LHCN-M2 (cell line): ENCODE results near the gene TBC1D22A. TPM values are rescaled to one million over a fixed set of nuclear protein-coding genes. Genes with fewer than 3 reads are reported as not detected.
A peak's percentile ranks its signal among the peaks of the same experiment; 100 is the strongest.

Experiments
- DNase-seq: peaks from one replicate; pipeline ENCODE4 v3.0.0-alpha.2; 2012; ENCODE audit warnings: low read depth
- total RNA-seq: library from RNA; depleted of rRNA; stranded (reverse); fragments of >200 nt; gene quantifications from 2 replicates; pipeline ENCODE4 v1.2.3, GENCODE V29; 2014

The TBC1D22A gene
- total RNA-seq, 1 experiment from 2014 or later, result 13.1 TPM

- no peak for DNase-seq
These were observed 229.2 kb downstream of the TBC1D22A start for GRCh38 chr22:46991666-46992065.

- DNase-seq, result no peak
These were observed 229.8 kb downstream of the TBC1D22A start for GRCh38 chr22:46992121-46992731.

GRCh38 chr22:46993633-46994032, 231.2 kb downstream of the TBC1D22A start:
- DNase-seq, result no peak

- no peak for DNase-seq
These were observed 231.8 kb downstream of the TBC1D22A start for GRCh38 chr22:46994265-46994664.

- DNase-seq, result no peak
These were observed 232.5 kb downstream of the TBC1D22A start for GRCh38 chr22:46994983-46995382.

DNA sequence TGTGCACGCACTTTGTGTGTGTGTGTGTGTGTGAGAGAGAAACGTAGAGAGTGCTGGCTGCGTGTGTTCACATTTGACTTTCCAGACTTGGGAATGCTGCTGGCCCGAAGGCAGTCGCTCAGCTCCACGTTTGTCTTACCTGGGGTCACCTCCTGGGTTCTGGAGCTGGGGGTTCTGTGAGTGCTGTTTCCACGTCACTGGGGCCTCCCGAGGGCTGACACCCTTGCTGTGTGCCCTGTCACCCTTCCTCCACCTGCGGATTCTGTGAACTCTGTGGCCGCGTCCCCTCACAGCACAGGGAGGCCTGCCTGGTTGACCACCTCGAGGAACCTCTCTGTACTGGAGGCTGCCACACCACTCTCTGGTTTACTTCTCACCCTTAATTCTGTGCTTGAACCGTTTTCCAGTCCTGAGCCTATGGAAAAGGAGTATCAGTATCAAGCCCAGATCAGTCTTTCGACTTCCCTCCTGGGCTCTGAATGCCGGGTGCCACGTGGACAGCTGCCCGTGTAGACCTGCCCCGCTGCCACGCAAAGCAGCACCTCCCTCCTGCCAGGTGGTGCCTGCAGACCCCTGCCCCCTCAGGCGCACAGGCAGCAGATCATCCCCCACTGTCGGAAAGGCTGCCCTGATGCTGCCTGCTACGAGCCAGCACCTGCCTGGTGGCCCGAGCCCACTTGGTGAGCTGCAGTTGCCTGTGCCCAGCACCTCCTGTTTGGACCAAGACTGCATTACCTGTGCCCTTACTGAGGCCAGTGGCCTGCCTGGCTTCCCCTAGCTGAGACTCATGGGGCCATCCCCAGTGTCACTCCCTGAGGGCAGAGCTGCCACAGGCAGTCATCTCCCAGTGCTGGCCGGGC, 233.3 kb downstream of the TBC1D22A start:
- DNase-seq, result no peak

GRCh38 chr22:46996595-46997310, 234.3 kb downstream of the TBC1D22A start:
- no peak for DNase-seq

DNA sequence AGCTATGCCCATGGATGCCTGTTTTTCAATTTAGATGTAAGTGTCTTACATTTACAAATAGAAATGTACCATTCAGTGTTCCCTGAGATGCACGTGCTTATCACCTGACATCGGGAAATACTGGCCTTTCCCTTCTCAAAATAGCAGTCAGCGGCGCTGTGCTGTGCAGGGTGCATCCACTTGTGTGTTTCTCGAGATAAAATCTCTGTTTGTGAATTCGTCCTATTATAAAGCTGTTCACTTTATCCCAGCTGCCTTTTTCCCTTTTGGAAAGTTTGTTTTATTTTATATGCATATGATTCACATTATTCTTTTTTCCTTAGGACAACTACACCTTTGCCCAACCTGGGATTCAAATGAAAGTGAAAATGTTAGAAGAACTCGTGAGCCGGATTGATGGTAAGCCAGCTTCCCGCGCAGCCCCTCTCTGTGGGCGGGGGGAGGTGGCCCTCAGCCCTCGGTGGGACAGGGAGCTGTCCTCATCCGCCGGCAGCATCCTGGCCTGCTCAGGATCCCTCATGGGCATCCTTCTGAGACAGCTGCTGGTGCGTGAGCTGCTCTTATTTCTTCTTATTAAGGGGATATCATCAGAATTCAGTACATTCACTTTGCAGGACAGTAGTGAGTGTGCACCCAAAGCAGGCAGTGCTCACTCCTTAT, 235.0 kb downstream of the TBC1D22A start:
- DNase-seq, result no peak

DNA sequence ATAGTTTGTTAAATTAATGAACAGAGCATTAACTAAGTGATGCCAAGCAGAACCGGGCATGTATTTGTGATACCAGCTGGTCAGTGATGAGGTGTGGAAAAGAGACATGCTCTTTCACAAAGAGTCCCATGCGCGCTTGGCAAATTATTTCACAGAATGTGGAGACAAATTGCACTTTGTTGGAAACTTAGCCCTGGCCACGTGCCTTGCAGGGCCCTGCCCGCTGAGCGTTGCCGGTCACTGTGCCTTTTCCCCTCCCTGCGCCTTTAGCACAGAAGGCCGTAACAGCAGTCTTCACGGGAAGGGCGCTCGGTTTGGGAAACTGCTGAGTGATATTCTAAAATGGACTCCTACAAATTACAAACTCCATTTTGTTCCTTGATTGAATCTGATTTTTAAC, 235.9 kb downstream of the TBC1D22A start:
- no peak for DNase-seq

DNA sequence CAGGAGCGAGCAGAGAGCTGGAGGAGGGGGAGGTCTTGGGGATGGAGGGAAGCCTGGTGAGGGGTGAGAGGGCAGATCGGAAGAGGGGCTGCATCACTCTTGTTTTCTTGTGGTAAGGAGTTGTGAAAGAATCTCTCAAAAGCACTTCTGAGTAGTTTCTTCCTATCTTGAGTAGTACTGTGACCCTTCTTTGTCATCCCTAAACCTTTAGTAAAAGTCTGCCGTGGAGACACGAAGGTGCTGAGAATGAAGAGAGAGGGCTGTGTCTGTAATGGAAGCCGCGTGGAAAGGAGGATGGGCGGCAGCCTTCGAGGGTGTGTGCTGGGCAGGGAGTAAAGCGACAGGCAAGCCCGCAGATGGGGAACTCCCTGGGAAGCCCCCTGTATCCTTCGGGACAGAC, 237.8 kb downstream of the TBC1D22A start:
- DNase-seq, result no peak

- DNase-seq, result peak; percentile 83
These were observed 238.4 kb downstream of the TBC1D22A start for GRCh38 chr22:47000888-47001287.

GRCh38 chr22:47001288-47001687, 238.8 kb downstream of the TBC1D22A start:
- DNase-seq, result peak; percentile 78

DNA sequence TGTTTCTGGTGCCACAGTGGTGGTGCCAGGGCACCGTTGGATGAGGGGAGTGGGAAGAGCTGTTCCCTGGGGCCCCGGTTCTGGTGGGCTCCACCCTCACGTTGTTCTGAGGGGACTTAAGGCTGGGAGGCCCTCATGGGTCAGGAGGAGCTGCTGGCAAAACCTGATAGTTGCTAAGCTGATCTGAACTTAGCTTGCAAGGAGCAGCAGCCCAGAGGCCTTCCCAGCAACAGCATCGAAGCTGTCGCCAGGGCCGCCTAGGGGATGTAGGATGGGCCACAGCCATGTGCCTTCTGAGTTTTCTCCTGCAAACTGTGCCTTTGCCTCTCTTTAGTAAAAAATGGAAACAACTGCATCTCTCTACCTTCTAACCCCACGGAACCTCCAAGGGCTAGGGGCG, 240.2 kb downstream of the TBC1D22A start:
- no peak for DNase-seq

DNA sequence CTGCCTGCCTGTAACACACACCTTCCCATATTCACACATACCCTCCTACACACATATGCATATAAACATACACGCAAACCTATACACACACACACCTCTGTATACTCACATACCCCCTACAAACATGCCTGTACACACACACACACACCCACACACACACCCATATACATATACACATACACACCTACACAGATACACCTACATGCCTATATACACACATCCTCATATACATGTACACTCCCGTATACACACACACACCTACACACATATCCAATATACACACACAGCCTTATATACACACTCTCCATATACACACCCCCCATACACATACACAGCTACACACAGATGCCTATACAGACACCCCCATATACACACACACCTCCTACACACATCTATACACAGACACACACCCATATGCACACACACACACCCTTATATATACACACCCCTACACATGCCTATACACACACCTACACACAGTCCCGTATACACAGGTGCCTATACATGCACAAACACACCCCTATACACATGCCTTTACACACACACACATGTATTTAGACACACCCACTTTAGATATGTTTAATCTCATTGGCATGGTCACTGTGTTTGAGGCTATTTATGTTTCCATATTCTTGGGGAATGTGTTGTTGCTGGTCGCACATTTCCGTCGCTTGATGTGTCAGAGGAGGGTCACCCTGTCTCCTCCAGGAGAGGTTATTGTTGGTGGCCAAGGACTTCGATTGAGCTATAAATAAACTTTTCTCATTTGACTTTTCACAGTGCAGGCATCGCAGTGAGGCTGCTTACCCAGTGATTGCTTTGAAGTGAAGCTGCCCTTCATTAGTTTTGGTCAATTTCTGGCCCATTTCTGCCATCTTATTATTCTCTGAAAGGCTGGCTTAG, 243.3 kb downstream of the TBC1D22A start:
- no peak for DNase-seq

DNA sequence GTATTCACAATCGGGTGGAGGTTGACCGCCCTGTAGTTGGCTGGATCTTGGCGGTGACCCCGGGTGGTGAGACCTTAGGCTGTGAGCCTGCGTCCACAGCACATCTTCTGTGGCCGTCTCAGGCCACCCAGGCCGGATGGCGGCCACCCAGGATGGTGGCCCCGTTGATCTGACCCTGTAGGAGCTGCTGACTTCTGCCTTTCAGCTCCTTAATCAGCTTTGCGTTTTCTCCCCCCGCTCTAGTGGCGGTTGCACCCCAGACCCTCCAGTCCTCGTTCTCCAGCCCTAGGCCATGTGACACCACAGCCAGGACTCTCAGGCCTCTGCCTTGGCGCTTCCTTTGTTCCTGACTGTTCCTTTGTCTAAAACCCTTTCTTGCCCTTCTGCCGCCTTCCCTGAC, 244.0 kb downstream of the TBC1D22A start:
- DNase-seq, result no peak

- no peak for DNase-seq
These were observed 244.4 kb downstream of the TBC1D22A start for GRCh38 chr22:47006869-47007268.

DNA sequence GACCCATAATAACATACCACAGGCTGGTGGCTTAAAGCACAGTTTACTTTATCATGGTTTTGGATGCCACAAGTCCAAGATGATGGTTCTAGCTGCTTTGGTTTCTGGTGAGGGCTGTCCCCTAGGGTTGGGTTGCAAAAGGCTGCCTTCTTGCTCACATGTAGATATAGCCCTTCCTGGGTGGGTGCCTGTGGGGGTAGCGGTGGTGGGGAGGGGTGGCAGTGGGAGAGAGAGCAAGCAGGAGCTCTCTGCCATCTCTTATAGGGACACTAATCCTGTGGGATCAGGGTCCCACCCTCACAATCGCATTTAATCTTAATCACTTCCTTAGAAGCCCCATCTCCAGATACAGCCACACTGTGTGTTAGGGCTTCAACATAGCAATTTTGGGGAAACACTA, 245.0 kb downstream of the TBC1D22A start:
- DNase-seq, result no peak

GRCh38 chr22:47008208-47008885, 245.9 kb downstream of the TBC1D22A start:
- DNase-seq, result no peak

GRCh38 chr22:47009304-47010101, 247.1 kb downstream of the TBC1D22A start:
- no peak for DNase-seq
